Activated CD8-positive, alpha-beta memory T cell treated with anti-CD3 and anti-CD28 coated beads, Interleukin-2, amount 50 U/mL, for 24 hours (primary cell): ENCODE measurements around the gene POLR3K.

Source experiments
- DNase-seq: peaks from one replicate; pipeline ENCODE4 v3.0.0-alpha.2; 2020; ENCODE audit errors: extremely low read depth

Gene POLR3K

GRCh38 chr16:78444-79150 lies 25.2 kb upstream of the POLR3K start:
- DNase-seq: no peak

DNA sequence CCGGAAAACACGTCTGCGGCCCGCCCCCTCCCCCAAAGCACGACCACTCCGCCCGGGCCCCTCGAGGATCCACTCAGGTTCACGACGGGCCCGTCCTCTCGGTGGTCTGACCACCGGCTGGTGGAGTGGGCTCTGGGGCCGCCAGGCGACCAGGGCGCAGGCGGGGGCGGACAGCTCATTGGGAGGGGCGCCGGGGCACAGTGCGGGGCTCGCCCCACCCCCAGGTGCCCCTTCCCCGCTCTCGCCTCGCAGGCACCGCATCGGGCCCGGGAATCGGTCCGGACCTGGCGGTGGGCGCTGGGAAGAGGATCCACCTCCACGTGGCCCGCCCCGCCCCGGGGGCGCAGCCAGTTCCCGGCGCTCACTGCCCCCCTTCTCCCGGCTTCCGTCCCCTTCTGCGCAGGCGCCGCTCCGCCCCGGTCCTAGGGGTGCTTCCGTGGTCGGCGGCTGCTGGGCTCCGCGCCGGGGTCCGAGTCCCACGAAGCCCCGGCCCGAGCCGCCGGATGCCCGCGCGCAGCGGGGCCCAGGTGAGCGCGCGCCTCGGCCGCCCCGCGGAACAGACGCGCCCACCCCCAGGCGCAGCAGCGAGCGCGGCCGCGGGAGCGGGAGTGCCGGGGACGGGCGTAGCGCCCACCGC lies 24.5 kb upstream of the POLR3K start, which contains the start of gene MPG:
Gene MPG, plus strand, starts transcription at position 419 of the 637 bp plus-strand sequence. Its CDS starts 85 bp downstream, at position 504.
- peak; percentile 58 for DNase-seq

DNA sequence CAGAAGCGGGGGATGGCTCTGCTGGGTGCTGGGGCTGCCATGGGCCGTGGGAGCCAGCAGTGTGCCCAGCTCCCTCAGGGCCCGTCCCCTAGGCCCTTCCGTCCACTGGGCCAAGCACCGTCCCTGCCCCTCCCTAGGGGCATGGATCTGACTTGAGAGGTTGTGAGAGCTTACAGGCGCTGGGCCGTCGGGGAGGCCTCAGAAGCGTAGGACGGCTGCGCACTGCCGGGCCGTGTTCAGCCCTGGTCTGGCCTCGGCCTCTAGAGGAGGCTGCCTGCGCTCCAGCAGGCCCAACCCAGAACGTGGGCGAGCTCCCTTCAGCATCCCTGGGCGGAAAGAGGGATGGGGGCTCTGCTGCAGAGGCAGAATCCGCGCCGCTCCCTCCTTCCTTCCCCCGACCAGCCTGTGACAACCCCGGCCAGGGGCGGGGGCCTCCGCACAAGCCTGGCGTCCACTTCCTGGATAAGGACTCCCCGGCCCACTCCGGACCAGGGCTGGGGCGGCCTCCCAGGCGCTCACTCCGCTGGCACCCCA lies 23.9 kb upstream of the POLR3K start:
- no peak for DNase-seq

DNA sequence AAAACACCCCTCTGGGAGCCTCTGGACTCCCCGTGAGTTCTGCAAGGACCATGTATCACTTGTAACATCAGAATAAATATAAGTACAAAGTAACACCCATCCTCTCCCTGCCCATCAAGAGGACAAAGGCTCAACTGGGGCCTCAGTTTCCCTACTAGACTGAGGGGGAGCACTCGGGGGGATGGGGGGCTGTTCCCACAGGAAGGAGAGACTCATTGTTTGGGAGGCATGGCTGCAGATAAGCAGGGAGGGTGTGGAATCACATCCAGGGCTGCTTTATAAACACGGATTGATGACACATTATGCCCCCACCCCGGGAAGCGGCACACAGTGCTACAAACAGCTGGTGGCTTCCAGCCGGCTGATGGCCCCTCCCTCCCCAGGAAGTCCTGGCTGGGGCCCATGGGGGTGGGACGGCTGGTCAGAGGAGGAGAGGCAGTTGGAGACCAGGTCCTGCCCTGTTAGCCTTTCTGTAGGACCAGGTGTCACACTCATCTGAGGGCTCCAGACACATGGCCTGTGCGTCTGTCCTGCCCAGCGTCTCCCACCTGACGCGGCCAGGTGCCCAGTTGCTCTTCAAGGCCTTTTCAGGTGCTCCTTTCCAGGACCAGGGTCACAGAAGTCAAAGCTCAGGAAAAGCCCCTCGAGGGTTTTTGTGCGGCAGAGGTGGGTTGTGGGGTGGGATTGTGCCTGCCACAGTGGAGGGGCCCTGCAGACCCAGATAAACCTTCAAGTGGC lies 23.3 kb upstream of the POLR3K start:
- no peak for DNase-seq

DNA sequence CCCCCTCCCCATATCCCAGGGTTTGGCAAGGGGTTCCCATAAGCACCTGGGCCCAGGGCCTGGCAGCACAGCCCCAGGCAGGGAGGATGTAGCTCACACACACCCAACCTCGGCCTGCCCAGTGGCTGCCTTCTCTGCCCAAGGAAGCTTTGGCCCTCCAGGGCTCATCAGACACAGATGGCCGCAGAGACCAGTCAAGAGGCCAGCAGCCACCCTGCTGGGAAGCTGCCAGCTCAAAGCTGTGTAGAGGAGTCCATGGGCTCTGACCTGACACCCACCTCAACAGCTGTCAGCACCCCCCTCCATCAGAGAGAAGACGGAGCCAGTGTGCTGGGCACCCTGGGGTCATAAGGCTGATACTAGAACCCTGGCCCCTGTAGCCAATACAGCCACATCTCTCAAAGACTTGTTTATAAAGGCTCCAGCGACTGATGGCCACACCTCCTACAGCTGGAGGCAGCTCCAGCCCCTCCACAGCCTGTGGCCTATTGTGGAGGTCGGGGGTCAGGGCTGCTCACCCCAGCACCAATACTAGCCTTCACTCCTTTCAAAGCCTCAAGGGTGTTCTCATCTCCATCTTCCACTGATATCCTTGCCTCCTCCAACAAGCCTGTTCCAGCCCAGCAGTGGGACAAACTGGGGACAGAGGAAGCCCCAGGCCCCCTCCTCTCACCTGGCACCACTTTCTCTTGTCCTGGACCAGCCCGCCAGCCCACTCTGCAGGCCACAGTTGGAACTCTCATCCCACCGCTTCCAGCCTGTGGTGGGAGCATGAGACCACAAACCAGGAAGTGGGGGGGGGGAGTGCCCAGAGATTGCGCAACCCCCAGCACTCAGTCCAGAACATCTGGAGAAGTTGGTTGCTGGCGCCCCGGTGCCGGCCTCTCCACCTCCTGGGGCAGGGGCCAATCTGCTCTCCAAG lies 22.4 kb upstream of the POLR3K start:
- DNase-seq: no peak

GRCh38 chr16:74747-75334 lies 21.4 kb upstream of the POLR3K start:
- no peak for DNase-seq

GRCh38 chr16:74051-74746 lies 20.8 kb upstream of the POLR3K start:
- DNase-seq: no peak

GRCh38 chr16:72561-73548 lies 19.4 kb upstream of the POLR3K start, which contains the start of gene RHBDF1:
TSS of gene RHBDF1 (minus strand) at chr16:72631. CDS start at chr16:65015, 7,616 bp downstream.
- no peak for DNase-seq

- DNase-seq: no peak
These were observed 18.4 kb upstream of the POLR3K start for GRCh38 chr16:71540-72401.

GRCh38 chr16:71210-71539 lies 17.8 kb upstream of the POLR3K start:
- no peak for DNase-seq

GRCh38 chr16:69181-69580 lies 15.8 kb upstream of the POLR3K start:
- no peak for DNase-seq

DNA sequence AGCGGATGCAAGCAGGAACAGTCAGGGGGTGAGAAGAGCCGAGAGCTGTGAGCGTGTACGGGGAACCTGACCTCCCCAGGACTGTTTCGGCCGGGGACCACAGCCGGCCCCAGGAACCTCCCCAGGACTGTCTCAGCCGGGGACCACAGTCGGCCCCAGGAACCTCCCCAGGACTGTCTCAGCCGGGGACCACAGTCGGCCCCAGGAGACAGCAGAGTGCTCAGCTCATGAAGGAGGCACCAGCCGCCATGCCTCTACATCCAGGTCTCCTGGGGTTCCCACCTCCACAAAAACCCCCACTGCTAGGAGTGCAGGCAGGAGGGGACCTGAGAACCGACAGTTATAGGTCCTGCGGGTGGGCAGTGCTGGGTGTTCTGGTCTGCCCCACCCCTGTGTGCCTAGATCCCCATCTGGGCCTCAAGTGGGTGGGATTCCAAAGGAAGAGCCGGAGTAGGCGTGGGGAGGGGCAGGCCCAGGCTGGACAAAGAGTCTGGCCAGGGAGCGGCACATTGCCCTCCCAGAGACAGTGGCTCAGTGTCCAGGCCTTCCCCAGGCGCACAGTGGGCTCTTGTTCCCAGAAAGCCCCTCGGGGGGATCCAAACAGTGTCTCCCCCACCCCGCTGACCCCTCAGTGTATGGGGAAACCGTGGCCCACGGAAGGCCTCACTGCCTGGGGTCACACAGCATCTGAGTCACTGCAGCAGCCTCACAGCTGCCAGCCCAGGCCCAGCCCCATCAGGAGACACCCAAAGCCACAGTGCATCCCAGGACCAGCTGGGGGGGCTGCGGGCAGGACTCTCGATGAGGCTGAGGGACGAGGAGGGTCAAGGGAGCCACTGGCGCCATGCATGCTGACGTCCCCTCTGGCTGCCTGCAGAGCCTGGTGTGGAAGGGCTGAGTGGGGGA lies 14.7 kb upstream of the POLR3K start:
- DNase-seq: no peak

GRCh38 chr16:67183-67791 lies 13.9 kb upstream of the POLR3K start:
- DNase-seq: no peak

GRCh38 chr16:66309-67182 lies 13.1 kb upstream of the POLR3K start:
- DNase-seq: no peak

GRCh38 chr16:65745-66144 lies 12.3 kb upstream of the POLR3K start:
- DNase-seq: peak; percentile 66

- DNase-seq: no peak
These were observed 11.5 kb upstream of the POLR3K start for GRCh38 chr16:64914-65255.
